GM23338 (cell line): Measurements from ENCODE around the gene AOPEP. TPM values are rescaled to one million over a fixed set of nuclear protein-coding genes. Genes with fewer than 3 reads are reported as not detected.

Experiments used
- ATAC-seq: fragments of 200-7000 bp; cut with Tn5 transposase; 3 replicates; pipeline ENCODE4 v1.9.1; 2020
- DNase-seq: peaks from one replicate; pipeline ENCODE4 v3.0.0-alpha.2; 2015; ENCODE audit warnings: low spot score
- H2AFZ ChIP-seq: fragments of 200-600 bp; sonication (generic); 2 replicates; pipeline ENCODE4 v1.8.0; 2016; ENCODE audit warnings: antibody characterized with exemption, mild to moderate bottlenecking, moderate library complexity
- H3F3A ChIP-seq: fragments of 200-600 bp; sonication (generic); replicated peaks from 2 replicates; pipeline ENCODE4 v1.8.0; 2017; ENCODE audit warnings: antibody characterized with exemption, mixed run types, low read depth
- H3K27ac ChIP-seq: fragments of 200-600 bp; sonication (generic); 2 replicates; pipeline ENCODE4 v1.6.1; 2016; ENCODE audit warnings: low read depth
- H3K27me3 ChIP-seq: fragments of 200-600 bp; sonication (generic); 2 replicates; pipeline ENCODE4 v1.8.0; 2016; ENCODE audit warnings: mild to moderate bottlenecking, mixed run types, moderate library complexity; ENCODE audit not compliant: insufficient read depth
- H3K36me3 ChIP-seq: fragments of 200-600 bp; sonication (generic); 2 replicates; pipeline ENCODE4 v1.8.0; 2016; ENCODE audit warnings: mild to moderate bottlenecking; ENCODE audit not compliant: insufficient read depth
- H3K4me1 ChIP-seq: fragments of 200-600 bp; sonication (generic); 2 replicates; pipeline ENCODE4 v1.8.0; 2016; ENCODE audit warnings: mild to moderate bottlenecking, moderate library complexity; ENCODE audit not compliant: insufficient read depth
- H3K4me2 ChIP-seq: fragments of 200-600 bp; sonication (generic); 2 replicates; pipeline ENCODE4 v1.7.1; 2017; ENCODE audit warnings: mixed run types
- H3K4me3 ChIP-seq: fragments of 200-600 bp; sonication (generic); 2 replicates; pipeline ENCODE4 v1.6.1; 2016; ENCODE audit warnings: mixed run types
- H3K79me2 ChIP-seq: fragments of 200-600 bp; sonication (generic); replicated peaks from 2 replicates; pipeline ENCODE4 v1.8.0; 2017; ENCODE audit warnings: mild to moderate bottlenecking; ENCODE audit not compliant: insufficient read depth
- H3K9me2 ChIP-seq: fragments of 200-600 bp; sonication (generic); 2 replicates; pipeline ENCODE4 v1.8.0; 2017; ENCODE audit not compliant: insufficient read depth
- H4K20me1 ChIP-seq: fragments of 200-600 bp; sonication (generic); replicated peaks from 2 replicates; pipeline ENCODE4 v1.8.0; 2017; ENCODE audit warnings: mild to moderate bottlenecking; ENCODE audit not compliant: insufficient read depth
- H3K27ac Mint-ChIP-seq: 2 replicates; pipeline ENCODE4 v1.8.0; 2020; ENCODE audit warnings: inconsistent platforms, mild to moderate bottlenecking, moderate library complexity, mixed read lengths
- H3K27me3 Mint-ChIP-seq: 3 replicates; pipeline ENCODE4 v1.8.0; 2022; ENCODE audit warnings: low read depth, mild to moderate bottlenecking, moderate library complexity, mixed read lengths, inconsistent platforms; ENCODE audit not compliant: insufficient read depth, poor library complexity
- H3K36me3 Mint-ChIP-seq: 3 replicates; pipeline ENCODE4 v1.8.0; 2021; ENCODE audit warnings: low read depth, mild to moderate bottlenecking, inconsistent platforms, moderate library complexity, mixed read lengths
- H3K4me1 Mint-ChIP-seq: 3 replicates; pipeline ENCODE4 v1.8.0; 2020; ENCODE audit warnings: mild to moderate bottlenecking, inconsistent platforms, mixed read lengths
- H3K4me3 Mint-ChIP-seq: 3 replicates; pipeline ENCODE4 v1.8.0; 2021; ENCODE audit warnings: moderate library complexity, mild to moderate bottlenecking, inconsistent platforms, mixed read lengths
- H3K9me3 Mint-ChIP-seq: 3 replicates; pipeline ENCODE4 v1.8.0; 2020; ENCODE audit warnings: moderate library complexity, mild to moderate bottlenecking, inconsistent platforms, mixed read lengths
- CREB1 ChIP-seq: fragments of 250-450 bp; sonication (Bioruptor Pico); IDR thresholded peaks from 2 replicates; pipeline ENCODE4 v1.5.0; 2020; ENCODE audit warnings: low read depth, mild to moderate bottlenecking, moderate library complexity
- CTCF ChIP-seq, 2 experiments: fragments of 200-600 bp in 1 of 2; sonication (generic) in 1 of 2; conservative IDR thresholded peaks; 2 replicates each; pipeline versions ENCODE4 v1.5.1 to v1.6.1; 2016 to 2017; ENCODE audit warnings: antibody characterized with exemption in 2 of 2, low read depth in 2 of 2, mild to moderate bottlenecking in 2 of 2, moderate library complexity in 1 of 2
- ETS1 ChIP-seq: IDR thresholded peaks from 2 replicates; pipeline ENCODE4 v1.6.1; 2016; ENCODE audit warnings: antibody characterized with exemption
- EZH2phosphoT487 ChIP-seq: fragments of 200-600 bp; sonication (generic); IDR thresholded peaks from one replicate; pipeline ENCODE4 v1.8.1; 2018; ENCODE audit warnings: antibody characterized with exemption; ENCODE audit not compliant: unreplicated experiment
- JUNB ChIP-seq: IDR thresholded peaks from one replicate; pipeline ENCODE4 v1.6.1; 2016; ENCODE audit warnings: antibody characterized with exemption; ENCODE audit not compliant: unreplicated experiment
- NANOG ChIP-seq: IDR thresholded peaks from 2 replicates; pipeline ENCODE4 v1.6.1; 2016; ENCODE audit warnings: antibody characterized with exemption, borderline replicate concordance
- POLR2AphosphoS5 ChIP-seq: IDR thresholded peaks from 2 replicates; pipeline ENCODE4 v1.6.1; 2016; ENCODE audit warnings: antibody characterized with exemption, low read depth
- REST ChIP-seq: IDR thresholded peaks from one replicate; pipeline ENCODE4 v1.6.1; 2018; ENCODE audit warnings: antibody characterized with exemption; ENCODE audit not compliant: unreplicated experiment
- STAT1 ChIP-seq: IDR thresholded peaks from one replicate; pipeline ENCODE4 v1.6.1; 2016; ENCODE audit warnings: antibody characterized with exemption; ENCODE audit not compliant: unreplicated experiment
- ZNF114 ChIP-seq: fragments of 250-450 bp; sonication (Bioruptor Pico); IDR thresholded peaks from 2 replicates; pipeline ENCODE4 v1.5.0; 2020; ENCODE audit warnings: mild to moderate bottlenecking, moderate library complexity
- ZNF331 ChIP-seq: fragments of 250-450 bp; sonication (Bioruptor Pico); IDR thresholded peaks from 2 replicates; pipeline ENCODE4 v1.5.0; 2020; ENCODE audit warnings: low read depth, mild to moderate bottlenecking, moderate library complexity
- ZNF462 ChIP-seq: fragments of 250-450 bp; sonication (Bioruptor Pico); IDR thresholded peaks from 2 replicates; pipeline ENCODE4 v1.5.0; 2020; ENCODE audit warnings: mild to moderate bottlenecking, moderate library complexity
- polyA plus RNA-seq: library from polyadenylated mRNA; unstranded; fragments of >200 nt; fragmentation: Nextera tagmentation; extraction: Ambion mirVana; gene quantifications from 2 replicates; pipeline ENCODE4 v1.2.1, GENCODE V29; 2016
- total RNA-seq: library from RNA; depleted of rRNA; stranded (reverse); fragments of >200 nt; shearing (Covaris generic); gene quantifications from 2 replicates; pipeline ENCODE4 v1.2.3, GENCODE V29; 2014

The AOPEP gene
- total and polyA plus RNA-seq, 2 experiments from 2014 or later = 7.0 to 16.5 TPM

- 0 out of 2 replicates have a peak, but pooled peaks cover 6% of the 10 kb centered on the region for H3K9me2 ChIP-seq
- peaks cover 6% of the 10 kb centered on the region for H3K4me1 ChIP-seq
- H3F3A ChIP-seq = no peaks in the 10 kb centered on the region
- H3K27me3 Mint-ChIP-seq = peaks cover 2% of the 10 kb centered on the region
- H3K4me3 Mint-ChIP-seq = no peak overlapping the region
- no peak for DNase-seq
- H3K4me3 ChIP-seq = no peak overlapping the region
- H3K36me3 Mint-ChIP-seq = no peaks in the 10 kb centered on the region; the same call in 2 of the 3 replicates
- no peak for ATAC-seq
- TF ChIP-seq CTCF (conservative IDR thresholded peaks at IDR 0.05; ENCODE audit: low read depth in 2 of 2) (no peak), ZNF331 (no peak), ZNF462 (CRISPR knock-in tag) (no peak), CREB1 (CRISPR knock-in tag) (no peak), POLR2AphosphoS5 (no peak), EZH2phosphoT487 (no peak), REST (no peak), NANOG (no peak), JUNB (no peak), STAT1 (no peak), ETS1 (no peak), ZNF114 (CRISPR knock-in tag) (no peak)
- no peaks in the 10 kb centered on the region for H3K27me3 ChIP-seq
- no peaks in the 10 kb centered on the region for H4K20me1 ChIP-seq
- no peak overlapping the region for H2AFZ ChIP-seq
- no peak overlapping the region for H3K27ac ChIP-seq
- H3K9me3 Mint-ChIP-seq = no peaks in the 10 kb centered on the region; the same call in 2 of the 3 replicates
- no peaks in the 10 kb centered on the region for H3K36me3 ChIP-seq
- no peak overlapping the region for H3K27ac Mint-ChIP-seq
- no peaks in the 10 kb centered on the region for H3K79me2 ChIP-seq
- no peak overlapping the region for H3K4me2 ChIP-seq
- peaks cover 12% of the 10 kb centered on the region for H3K4me1 Mint-ChIP-seq
Observed at GRCh38 chr9:94941211-94941875, 214.8 kb downstream of the AOPEP start.
